Sigmoid colon (tissue), 7 donors: ENCODE results near the gene PPM1F. TPM values are rescaled to one million over a fixed set of nuclear protein-coding genes. Genes with fewer than 3 reads are reported as not detected.

Experiments used
- DNase-seq: peaks from one replicate; pipeline ENCODE4 v3.0.0-alpha.2; 2019
- H3K27ac ChIP-seq, 4 donors: fragments of 200-600 bp; sonication (generic); one replicate each; pipeline ENCODE4 v1.5.1; 2016 to 2019; ENCODE audit warnings: mild to moderate bottlenecking in 1 of 4
- H3K27me3 ChIP-seq, 3 donors: fragments of 200-600 bp; sonication (generic); one replicate each; pipeline ENCODE4 v1.5.1; 2019; ENCODE audit warnings: mild to moderate bottlenecking in 1 of 3
- H3K36me3 ChIP-seq, 4 donors: fragments of 200-600 bp; sonication (generic); one replicate each; pipeline ENCODE4 v1.5.1; 2016 to 2019
- H3K4me1 ChIP-seq, 4 donors: fragments of 200-600 bp; sonication (generic); one replicate each; pipeline ENCODE4 v1.5.1; 2017 to 2019
- H3K4me3 ChIP-seq, 4 donors: fragments of 200-600 bp; sonication (generic); one replicate each; pipeline ENCODE4 v1.5.1; 2017 to 2019; ENCODE audit warnings: mild to moderate bottlenecking in 2 of 4, moderate library complexity in 1 of 4
- H3K9me3 ChIP-seq, 4 donors: fragments of 200-600 bp in 3 of 4; sonication (generic) in 3 of 4; one replicate each; pipeline versions ENCODE4 v1.5.1 to v1.6.1; 2013 to 2019
- EP300 ChIP-seq, 4 donors: sonication (generic); formaldehyde crosslinking; IDR thresholded peaks; one replicate each; pipeline ENCODE4 v1.6.1; 2017; ENCODE audit warnings: antibody characterized with exemption in 4 of 4
- POLR2A ChIP-seq, 2 donors: fragments of 450-650 bp; IDR thresholded peaks; one replicate each; pipeline ENCODE4 v1.6.1; 2016; ENCODE audit warnings: antibody characterized with exemption in 2 of 2, mild to moderate bottlenecking in 2 of 2, moderate library complexity in 2 of 2
- POLR2AphosphoS5 ChIP-seq, 4 donors: sonication (generic); formaldehyde crosslinking; IDR thresholded peaks; one replicate each; pipeline ENCODE4 v1.6.1; 2017; ENCODE audit warnings: antibody characterized with exemption in 4 of 4
- WGBS, 2 donors: extraction: QIAGEN DNeasy Blood & Tissue Kit; methylation state at CpG; one replicate each; pipeline ENCODE4 v1.1.7; 2013; 5-methylcytosine and 5-hydroxymethylcytosine counted together
- intact Hi-C: fragments of 100-400 bp; cut with DNase I; formaldehyde crosslinking; loops from one replicate; pipeline ENCODE4 v1.15.1; 2023
- polyA plus RNA-seq, 3 donors: library from polyadenylated mRNA; stranded (reverse); fragments of 200-250 nt; gene quantifications; one replicate each; pipeline ENCODE4 v1.2.3, GENCODE V29; 2013
- total RNA-seq, 4 donors: library from RNA; depleted of rRNA; stranded (reverse); fragments of >200 nt; gene quantifications; one replicate each; pipeline ENCODE4 v1.1.0, GENCODE V29; 2016
- TF ChIP-seq, protein P1 (sequence below), 4 experiments: fragments of 450-650 bp in 3 of 4; fragments of 200-600 bp in 1 of 4; IDR thresholded peaks; one replicate each; pipeline ENCODE4 v1.5.1; 2016 to 2019; ENCODE audit warnings: antibody characterized with exemption in 4 of 4, mild to moderate bottlenecking in 3 of 4, moderate library complexity in 2 of 4
- donor health status: healthy with polysubstance abuse.
- donor health status: Bipolar disorder and iron deficiency.
- donor health status: healthy.

PPM1F gene
- total and polyA plus RNA-seq, 7 donors = 2.5 to 39.2 (median 20.3) TPM

- no peaks in the 10 kb centered on the region for H3K27me3 ChIP-seq
- intact Hi-C loops = no loop called here
- TF ChIP-seq POLR2AphosphoS5 (IDR thresholded peaks at IDR 0.05) (no peak), EP300 (IDR thresholded peaks at IDR 0.05) (no peak), POLR2A (IDR thresholded peaks at IDR 0.05) (no peak)
- TF ChIP-seq, protein P1, sequence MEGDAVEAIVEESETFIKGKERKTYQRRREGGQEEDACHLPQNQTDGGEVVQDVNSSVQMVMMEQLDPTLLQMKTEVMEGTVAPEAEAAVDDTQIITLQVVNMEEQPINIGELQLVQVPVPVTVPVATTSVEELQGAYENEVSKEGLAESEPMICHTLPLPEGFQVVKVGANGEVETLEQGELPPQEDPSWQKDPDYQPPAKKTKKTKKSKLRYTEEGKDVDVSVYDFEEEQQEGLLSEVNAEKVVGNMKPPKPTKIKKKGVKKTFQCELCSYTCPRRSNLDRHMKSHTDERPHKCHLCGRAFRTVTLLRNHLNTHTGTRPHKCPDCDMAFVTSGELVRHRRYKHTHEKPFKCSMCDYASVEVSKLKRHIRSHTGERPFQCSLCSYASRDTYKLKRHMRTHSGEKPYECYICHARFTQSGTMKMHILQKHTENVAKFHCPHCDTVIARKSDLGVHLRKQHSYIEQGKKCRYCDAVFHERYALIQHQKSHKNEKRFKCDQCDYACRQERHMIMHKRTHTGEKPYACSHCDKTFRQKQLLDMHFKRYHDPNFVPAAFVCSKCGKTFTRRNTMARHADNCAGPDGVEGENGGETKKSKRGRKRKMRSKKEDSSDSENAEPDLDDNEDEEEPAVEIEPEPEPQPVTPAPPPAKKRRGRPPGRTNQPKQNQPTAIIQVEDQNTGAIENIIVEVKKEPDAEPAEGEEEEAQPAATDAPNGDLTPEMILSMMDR (IDR thresholded peaks at IDR 0.05) = no peak
- H3K4me1 ChIP-seq = peaks cover 0 to 29% (median 20%) of the 10 kb centered on the region in 4 donors
- 94% methylated on average over 23 of the region's 23 CpGs for WGBS, 2 donors
- H3K27ac ChIP-seq = no peak overlapping the region
- DNase-seq = no peak
- H3K4me3 ChIP-seq = no peak overlapping the region
- peaks cover 36 to 69% (median 49%) of the 10 kb centered on the region in 4 donors for H3K36me3 ChIP-seq
- H3K9me3 ChIP-seq = no peaks in the 10 kb centered on the region
Measured at GRCh38 chr22:21933413-21933812, 19.2 kb downstream of the PPM1F start.

- intact Hi-C loops = no loop called here
- DNase-seq = no peak
- H3K27me3 ChIP-seq = no peaks in the 10 kb centered on the region
- no peak overlapping the region for H3K4me3 ChIP-seq
- peaks cover 0 to 20% (median 13%) of the 10 kb centered on the region in 4 donors for H3K4me1 ChIP-seq
- H3K27ac ChIP-seq = no peak overlapping the region
- H3K9me3 ChIP-seq = no peaks in the 10 kb centered on the region
- WGBS, 2 donors = 94% methylated on average over 3 of the region's 3 CpGs
- peaks cover 36 to 78% (median 49%) of the 10 kb centered on the region in 4 donors for H3K36me3 ChIP-seq
- TF ChIP-seq EP300 (IDR thresholded peaks at IDR 0.05) (no peak), POLR2A (IDR thresholded peaks at IDR 0.05) (no peak), POLR2AphosphoS5 (IDR thresholded peaks at IDR 0.05) (no peak)
- TF ChIP-seq, protein P1 (IDR thresholded peaks at IDR 0.05) = no peak
Measured at GRCh38 chr22:21932347-21932746, 20.3 kb downstream of the PPM1F start.

- H3K4me3 ChIP-seq = no peak overlapping the region
- TF ChIP-seq POLR2AphosphoS5 (IDR thresholded peaks at IDR 0.05) (no peak), EP300 (IDR thresholded peaks at IDR 0.05) (no peak), POLR2A (IDR thresholded peaks at IDR 0.05) (no peak)
- TF ChIP-seq, protein P1 (IDR thresholded peaks at IDR 0.05) = no peak
- WGBS, 2 donors = 91 to 97% methylated on average over 12 of the region's 12 CpGs
- peaks cover 0 to 7% (median 2%) of the 10 kb centered on the region in 4 donors for H3K4me1 ChIP-seq
- H3K27ac ChIP-seq = no peak overlapping the region
- peaks cover 36 to 91% (median 51%) of the 10 kb centered on the region in 4 donors for H3K36me3 ChIP-seq
- no peak for DNase-seq
- H3K9me3 ChIP-seq = no peaks in the 10 kb centered on the region
- intact Hi-C loops = no loop called here
- H3K27me3 ChIP-seq = no peaks in the 10 kb centered on the region
Measured at GRCh38 chr22:21931056-21931455, 21.6 kb downstream of the PPM1F start.

- TF ChIP-seq POLR2AphosphoS5 (IDR thresholded peaks at IDR 0.05) (no peak), EP300 (IDR thresholded peaks at IDR 0.05) (no peak), POLR2A (IDR thresholded peaks at IDR 0.05) (no peak)
- TF ChIP-seq, protein P1 (IDR thresholded peaks at IDR 0.05) = no peak
- Histone ChIP-seq H3K9me3 (no peaks in the 10 kb centered on the region), H3K4me1 (no peaks in the 10 kb centered on the region), H3K27me3 (no peaks in the 10 kb centered on the region), H3K4me3 (no peak overlapping the region), H3K27ac (no peak overlapping the region), H3K36me3 (peaks cover 32 to 94% (median 50%) of the 10 kb centered on the region in 4 donors)
- 95 to 96% methylated on average over 6 of the region's 6 CpGs for WGBS, 2 donors
- DNase-seq = no peak
- intact Hi-C loops = no loop called here
Measured at GRCh38 chr22:21929253-21929652, 23.4 kb downstream of the PPM1F start.

DNA sequence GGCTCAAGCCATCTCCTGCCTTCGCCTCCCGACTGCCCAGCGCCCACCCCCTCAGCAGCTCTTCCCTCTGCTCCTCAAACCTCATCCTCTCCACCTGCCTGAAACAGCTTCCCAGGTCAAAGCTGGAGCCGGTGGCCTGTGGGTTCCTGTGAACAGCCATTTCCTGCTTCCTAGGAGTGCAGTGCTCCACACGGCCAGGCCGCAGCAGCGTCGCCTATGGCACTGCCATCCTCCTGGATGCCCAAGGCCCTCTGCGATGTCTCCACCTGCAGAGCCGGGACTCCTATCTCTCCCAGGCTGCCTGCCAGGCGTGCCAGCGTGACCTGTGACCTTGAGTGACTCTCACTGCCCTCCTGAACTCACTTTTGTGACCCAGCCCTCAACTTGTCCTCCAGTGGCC, 24.6 kb downstream of the PPM1F start:
- intact Hi-C loops = no loop called here
- H3K36me3 ChIP-seq = peaks cover 24 to 93% (median 40%) of the 10 kb centered on the region in 4 donors
- no peaks in the 10 kb centered on the region for H3K27me3 ChIP-seq
- H3K9me3 ChIP-seq = no peaks in the 10 kb centered on the region
- no peak for DNase-seq
- TF ChIP-seq POLR2AphosphoS5 (IDR thresholded peaks at IDR 0.05) (no peak), EP300 (IDR thresholded peaks at IDR 0.05) (no peak), POLR2A (IDR thresholded peaks at IDR 0.05) (no peak)
- TF ChIP-seq, protein P1 (IDR thresholded peaks at IDR 0.05) = no peak
- no peaks in the 10 kb centered on the region for H3K4me1 ChIP-seq
- H3K4me3 ChIP-seq = no peak overlapping the region
- H3K27ac ChIP-seq = no peak overlapping the region
- WGBS, 2 donors = 80 to 88% methylated on average over 12 of the region's 12 CpGs
